Amygdala (tissue), 56 donors: ENCODE data around the gene SPRR1A.
"Not testable (repeated sequence)": the region's sequence is repeated elsewhere in the genome, so short reads cannot be mapped to it uniquely, and the experiment has no call there.

Experiments
- DNase-seq, 56 donors: peaks; one replicate each; lab custom pipeline; 2025; lab: John Stamatoyannopoulos, UW

SPRR1A gene

DNA sequence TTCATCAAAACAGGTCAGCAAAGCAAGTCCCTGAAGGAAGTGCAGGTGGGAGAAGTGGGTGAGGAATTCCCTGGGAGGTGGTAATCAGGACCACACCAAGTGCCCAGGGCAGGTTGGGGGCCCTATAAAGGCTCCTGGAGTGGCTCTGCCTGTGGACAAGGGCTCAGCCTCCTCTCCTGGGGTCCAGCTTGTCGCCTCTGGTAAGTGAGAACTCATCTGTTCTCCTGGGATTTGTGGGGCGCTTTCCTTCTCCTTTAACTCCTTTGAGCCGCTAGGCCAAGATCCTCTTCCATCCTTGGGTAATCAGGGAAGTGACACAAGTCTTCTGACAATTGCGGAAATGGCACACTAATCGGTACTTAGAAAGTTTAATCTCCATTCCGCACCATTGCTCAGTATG is 13.4 kb upstream of the SPRR1A start, which contains the start of gene SPRR4:
TSS of gene SPRR4 (plus strand) at position 154 of the 400 bp plus-strand sequence. CDS start 1,243 bp downstream, outside the sequence.
- DNase-seq = no peak

GRCh38 chr1:152972196-152972886 is 11.5 kb upstream of the SPRR1A start:
- DNase-seq = no peak

DNA sequence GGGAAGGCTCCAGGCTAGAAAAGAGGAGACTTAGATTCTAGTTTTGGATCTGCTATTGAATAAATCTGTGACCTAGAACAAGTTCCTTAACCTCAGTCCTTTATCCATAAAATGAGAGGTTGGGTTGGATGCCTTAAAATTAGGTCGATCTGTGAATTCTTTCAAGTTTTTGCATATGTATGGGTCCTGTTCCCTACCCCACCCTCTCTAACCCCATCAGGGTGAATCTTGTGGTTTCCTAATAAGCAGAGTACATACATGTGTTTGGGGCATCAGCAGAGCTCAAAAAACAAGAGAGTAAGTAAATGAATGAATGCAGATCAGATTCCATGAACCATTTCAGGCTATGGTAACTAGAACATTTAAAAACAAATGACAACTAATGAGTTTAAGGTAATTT is 7.2 kb upstream of the SPRR1A start:
- no peak for DNase-seq

DNA sequence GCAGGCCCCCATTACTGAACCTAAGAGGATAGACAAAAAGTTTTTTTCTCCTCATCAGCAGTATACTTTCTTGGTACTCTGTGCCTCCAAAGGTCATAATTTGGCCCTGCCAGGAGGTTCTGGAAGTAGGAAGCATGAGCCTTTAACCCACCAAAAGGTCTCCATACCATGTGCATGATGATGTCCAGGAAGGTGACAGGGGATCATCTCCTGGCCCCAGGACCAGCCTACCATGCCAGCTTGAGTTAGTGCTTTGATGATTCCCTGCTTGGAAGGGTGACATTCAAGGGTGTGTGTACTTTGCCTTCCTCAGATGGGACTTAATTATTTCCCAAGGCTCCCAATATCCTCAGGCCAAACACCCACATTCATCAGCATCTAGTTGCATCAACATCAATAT is 6.3 kb upstream of the SPRR1A start:
- DNase-seq = no peak

DNA sequence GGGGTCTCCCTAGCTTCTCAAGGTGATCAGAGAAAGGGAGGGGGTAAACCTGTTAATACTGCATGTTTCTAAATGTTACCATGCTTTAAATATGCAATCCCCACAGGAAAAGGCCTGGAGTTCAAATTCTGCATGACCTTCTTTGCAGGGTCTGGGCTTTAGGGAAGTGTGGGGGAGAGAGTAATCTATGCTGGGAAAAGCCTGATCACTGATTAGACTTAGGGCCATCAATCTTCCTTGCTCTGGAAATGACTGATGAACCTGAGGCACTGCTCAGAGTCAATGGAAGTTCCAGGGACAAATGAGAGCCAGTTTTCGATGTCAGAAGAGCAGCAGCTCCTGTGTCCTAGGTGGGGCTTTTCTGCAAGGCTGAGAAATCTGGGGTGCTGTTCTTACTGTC is 3.2 kb upstream of the SPRR1A start:
- DNase-seq = no peak

- no peak for DNase-seq
Observed at GRCh38 chr1:152981146-152981871, 2.6 kb upstream of the SPRR1A start.

DNA sequence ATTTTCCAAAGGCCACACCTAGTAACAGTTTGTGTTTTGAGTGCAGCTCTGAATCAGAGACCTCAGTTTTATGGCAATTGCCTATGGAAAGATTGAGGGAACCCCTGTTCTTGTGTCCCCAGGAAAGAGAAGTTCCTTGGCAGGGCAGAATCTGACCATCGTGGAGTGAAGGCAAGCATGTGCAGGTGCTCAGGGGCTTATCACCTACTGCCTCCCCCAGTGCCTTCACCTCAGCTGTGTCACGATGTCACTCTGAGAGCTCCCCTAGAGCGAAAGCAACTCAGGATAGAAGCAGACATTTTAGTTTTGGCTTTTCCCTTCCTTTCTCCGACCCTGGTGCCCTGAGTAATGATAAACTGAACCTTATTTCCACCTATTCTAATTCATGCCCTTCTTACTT is 1.8 kb upstream of the SPRR1A start:
- DNase-seq = no peak

DNA sequence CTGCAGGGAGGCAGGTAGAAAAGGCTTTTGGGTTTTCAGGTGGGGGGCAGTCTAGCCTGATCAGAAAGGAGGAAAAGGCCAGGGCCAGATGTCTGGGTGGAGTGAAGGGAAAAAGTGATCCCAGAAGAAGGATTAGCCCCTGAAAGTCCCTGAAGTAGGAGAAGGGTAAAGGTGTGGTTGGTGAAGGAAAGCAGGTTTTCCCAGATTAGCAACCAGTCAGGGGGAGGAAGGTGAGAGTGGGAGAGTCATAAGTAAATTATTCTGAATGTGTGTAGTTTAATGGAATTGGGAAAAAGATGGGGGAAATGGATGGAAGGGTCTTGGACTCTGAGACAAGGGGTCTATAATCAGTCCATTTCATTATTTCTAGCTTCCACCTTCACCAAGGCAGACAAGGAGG is 647 bp upstream of the SPRR1A start:
- no peak for DNase-seq

- no peak for DNase-seq
Observed at GRCh38 chr1:152986578-152986977, 2.7 kb downstream of the SPRR1A start.

DNA sequence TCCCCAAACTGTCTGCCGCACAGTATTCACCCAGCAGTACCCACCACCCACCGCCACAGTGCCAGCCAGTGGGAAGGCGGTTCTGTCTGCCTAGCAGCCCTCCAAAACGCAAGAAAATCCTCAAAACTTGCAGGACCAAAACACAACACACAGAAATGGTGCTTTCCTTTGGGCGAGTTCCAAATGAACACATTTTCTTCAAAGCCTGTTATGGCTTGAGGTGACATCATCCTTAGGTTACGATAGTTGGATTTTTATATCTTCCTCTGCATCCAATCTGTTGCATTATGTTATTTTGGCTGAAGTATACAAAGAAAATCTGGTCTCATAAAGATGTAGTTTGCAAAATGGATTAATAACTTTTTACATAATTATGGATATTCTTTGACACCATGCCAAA is 9.3 kb downstream of the SPRR1A start:
- peak in 2 of 56 donors; percentile 2 to 9 for DNase-seq

DNA sequence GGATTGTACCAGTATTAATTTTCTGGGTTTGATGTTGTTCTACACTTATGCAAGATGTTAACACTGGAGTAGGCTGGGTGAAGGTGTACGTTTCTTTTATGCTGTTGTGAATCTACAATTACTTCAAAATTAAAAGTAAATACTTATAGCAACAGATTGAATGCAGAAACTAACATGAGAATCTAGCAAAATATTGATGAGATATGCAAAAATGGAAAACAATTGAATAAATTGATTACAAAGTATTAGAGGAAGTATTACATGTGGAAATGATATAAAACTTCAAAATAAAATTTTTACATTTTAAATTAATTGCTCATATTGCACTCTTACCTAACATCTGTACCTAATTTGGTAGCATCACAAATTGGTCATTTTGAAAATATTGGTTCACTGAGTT is 12.0 kb downstream of the SPRR1A start:
- no peak for DNase-seq

DNA sequence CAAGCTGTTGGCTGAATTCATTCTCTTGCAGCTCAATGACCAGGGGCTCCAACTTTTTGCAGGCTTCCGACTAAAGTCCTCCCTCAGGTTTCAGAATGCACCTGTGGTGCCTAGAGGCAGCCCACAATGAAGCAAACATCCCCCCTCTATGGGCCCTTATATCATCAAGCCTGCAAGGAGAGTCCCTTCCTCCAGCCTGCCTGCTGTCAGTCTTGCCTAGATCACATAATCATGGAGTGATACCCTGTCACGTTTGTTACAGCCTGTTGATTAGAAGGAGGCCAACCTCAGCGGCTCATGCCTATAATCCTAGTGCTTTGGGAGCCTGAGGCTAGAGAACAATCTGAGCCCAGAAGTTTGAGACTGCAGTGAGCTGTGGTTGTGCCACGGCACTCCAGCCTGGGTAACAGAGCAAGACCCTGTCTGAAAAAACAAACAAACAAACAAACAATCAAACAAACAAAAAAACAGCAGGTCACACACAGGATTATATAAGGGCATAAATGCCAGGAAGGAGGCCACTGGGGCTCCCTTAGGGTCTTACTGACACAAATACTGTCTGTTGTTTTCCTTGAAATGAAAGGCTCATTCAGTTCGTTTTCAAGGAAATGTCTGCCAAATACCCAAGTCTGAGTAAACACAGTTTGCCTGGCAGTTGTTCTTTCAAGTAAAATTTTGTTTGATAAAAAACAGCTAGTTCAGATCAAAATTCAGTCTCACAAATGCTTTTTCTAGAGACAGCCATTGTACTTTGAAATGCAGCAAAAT is 12.9 kb downstream of the SPRR1A start:
- DNase-seq = peak in 11 of 56 donors; percentile 1 to 50 (median 6)

GRCh38 chr1:152997901-152998300 is 14.0 kb downstream of the SPRR1A start:
- DNase-seq = no peak

DNA sequence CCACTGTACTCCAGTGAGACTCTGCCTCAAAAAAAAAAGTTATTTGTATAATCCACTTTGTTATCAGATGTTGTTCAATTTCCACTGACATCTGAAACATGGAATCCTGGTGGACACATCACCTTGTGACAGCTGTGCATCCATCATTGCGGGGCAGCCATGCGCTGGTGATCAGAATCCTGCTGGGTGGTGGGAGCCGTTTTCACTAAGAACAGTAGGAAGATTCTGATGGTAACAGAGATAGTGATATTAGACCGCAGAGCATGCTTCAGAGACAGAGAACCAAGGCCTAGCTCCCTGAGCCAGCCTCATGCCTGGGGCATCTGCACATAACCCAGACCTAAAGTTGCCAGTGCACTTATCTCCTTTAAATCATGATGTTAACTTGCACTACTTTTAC is 14.6 kb downstream of the SPRR1A start:
- no peak for DNase-seq

DNA sequence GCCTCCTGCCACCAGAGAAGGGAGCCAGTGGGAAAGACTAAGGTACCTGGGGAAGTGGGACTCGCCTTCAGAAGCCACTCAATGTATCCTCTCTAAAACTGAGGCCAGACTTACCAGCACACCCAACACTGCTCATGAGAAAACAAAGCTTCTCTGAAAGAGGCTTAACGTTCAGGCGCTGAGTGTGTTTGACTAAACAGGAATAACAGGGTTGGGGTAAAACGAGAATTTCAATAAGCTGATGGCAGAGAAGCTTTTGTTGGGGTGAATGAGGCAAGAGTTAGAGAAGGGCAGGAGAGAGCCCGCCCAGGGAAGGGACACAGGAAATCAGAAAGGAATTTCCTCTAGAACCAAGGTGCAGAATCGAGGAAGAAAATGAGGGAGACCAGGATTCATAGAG is 15.9 kb downstream of the SPRR1A start:
- DNase-seq = no peak

- no peak for DNase-seq
Observed at GRCh38 chr1:153000294-153000693, 16.4 kb downstream of the SPRR1A start.

DNA sequence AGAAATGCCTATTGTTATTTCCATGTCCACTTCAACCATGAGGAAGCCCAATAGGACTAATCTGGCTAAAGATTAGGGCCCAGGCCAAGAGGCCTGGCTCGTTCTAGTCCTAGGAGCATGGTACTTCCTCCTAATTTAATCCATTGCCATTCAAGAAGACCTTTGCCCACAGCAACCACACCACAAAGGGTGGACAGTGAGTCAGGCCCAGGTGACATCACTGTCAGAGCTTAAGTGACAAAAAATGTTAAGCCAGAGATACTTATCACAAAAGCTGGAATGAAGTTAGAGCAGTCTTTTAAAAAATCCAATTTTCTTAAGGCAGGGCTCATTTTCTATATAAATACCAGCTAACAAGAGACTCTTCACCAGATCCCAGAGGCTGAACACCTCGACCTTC is 17.5 kb downstream of the SPRR1A start, which contains the start of gene SPRR3:
TSS of gene SPRR3 (plus strand) at position 368 of the 400 bp plus-strand sequence. CDS start 1,272 bp downstream, outside the sequence.
- no peak for DNase-seq

GRCh38 chr1:153011235-153011758 is 27.4 kb downstream of the SPRR1A start:
- not testable (repeated sequence) for DNase-seq

- not testable (repeated sequence) for DNase-seq
Observed at GRCh38 chr1:153021829-153022228, 37.9 kb downstream of the SPRR1A start.

DNA sequence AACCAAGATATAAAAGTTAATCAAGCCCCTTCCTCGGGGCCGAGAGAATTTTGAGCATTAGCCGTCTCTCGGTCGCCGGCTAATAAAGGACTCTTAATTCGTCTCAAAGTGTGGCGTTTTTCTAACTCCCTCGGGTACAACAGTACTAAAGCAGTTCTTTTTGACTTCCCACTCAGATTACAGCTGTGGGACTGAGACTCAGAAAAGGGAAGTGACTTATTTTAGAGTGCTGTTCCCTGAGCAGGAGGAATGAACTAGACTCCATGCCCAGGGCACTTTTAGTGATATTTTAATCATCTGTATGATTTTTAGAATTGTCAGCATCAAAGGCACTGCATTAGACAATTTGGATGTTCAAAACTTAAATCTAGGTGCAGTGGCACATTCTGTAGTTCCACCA is 38.5 kb downstream of the SPRR1A start:
- DNase-seq = not testable (repeated sequence)

GRCh38 chr1:153023109-153023508 is 39.2 kb downstream of the SPRR1A start:
- no peak for DNase-seq
